Activated CD4-positive, alpha-beta memory T cell treated with anti-CD3 and anti-CD28 coated beads, Interleukin-2, amount 10 ng/mL, durations not matched to agents 7 days and 5 days (primary cell): Measurements from ENCODE around the gene GPM6B. TPM values are rescaled to one million over a fixed set of nuclear protein-coding genes. Genes with fewer than 3 reads are reported as not detected.

Source experiments
- CTCF ChIA-PET: fragments of 350-600 bp; sonication (Branson Sonifier 250); formaldehyde crosslinking; loops from one replicate; lab custom pipeline; 2021; ENCODE audit warnings: antibody characterized with exemption, inconsistent platforms; lab: Charles Lee
- POLR2A ChIA-PET: fragments of 350-600 bp; sonication (Branson Sonifier 250); formaldehyde crosslinking; loops from one replicate; lab custom pipeline; 2021; ENCODE audit warnings: antibody characterized with exemption; lab: Charles Lee
- DNase-seq: peaks from one replicate; pipeline ENCODE4 v3.0.0-alpha.2; 2020
- H3K27ac Mint-ChIP-seq: one replicate; pipeline ENCODE4 v1.8.0; 2021; ENCODE audit warnings: mild to moderate bottlenecking, mixed read lengths
- H3K27me3 Mint-ChIP-seq: one replicate; pipeline ENCODE4 v1.8.0; 2021; ENCODE audit warnings: mixed read lengths
- H3K36me3 Mint-ChIP-seq: one replicate; pipeline ENCODE4 v1.8.0; 2021; ENCODE audit warnings: low read depth, mixed read lengths
- H3K4me1 Mint-ChIP-seq: one replicate; pipeline ENCODE4 v1.8.0; 2021; ENCODE audit warnings: mixed read lengths
- H3K4me3 Mint-ChIP-seq: one replicate; pipeline ENCODE4 v1.8.0; 2021; ENCODE audit warnings: mild to moderate bottlenecking, mixed read lengths
- H3K9me3 Mint-ChIP-seq: one replicate; pipeline ENCODE4 v1.8.0; 2021; ENCODE audit warnings: mixed read lengths
- total RNA-seq, 2 experiments: library from RNA; stranded (reverse); gene quantifications; one replicate each; pipeline ENCODE4 v1.2.3, GENCODE V29; 2021

The GPM6B gene
- total RNA-seq, 2 experiments from 2014 or later, result not detected

DNA sequence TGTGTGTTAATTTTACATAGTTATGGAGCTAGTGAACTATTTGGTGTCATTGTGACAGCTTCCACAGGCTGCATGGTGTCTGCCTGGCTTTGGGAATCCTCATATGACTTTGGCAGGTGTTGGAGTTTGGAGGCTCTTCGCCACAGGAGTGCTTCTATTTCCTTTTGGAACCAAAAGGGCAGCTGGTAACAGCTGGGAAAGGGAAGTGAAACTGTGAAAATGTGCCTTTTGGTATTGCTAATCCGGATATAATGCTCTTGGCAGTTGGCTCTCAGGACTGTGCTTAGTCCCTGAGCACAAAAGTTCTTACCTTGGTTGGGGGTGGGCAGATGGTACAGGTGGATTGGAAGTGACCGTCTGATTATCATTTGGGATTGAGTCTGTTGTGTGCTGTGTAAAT is 64.2 kb downstream of the GPM6B start:
- H3K27me3 Mint-ChIP-seq, result no peaks in the 10 kb centered on the region
- ChIA-PET CTCF (interaction anchor here (0.8 to 1.3 kb wide), 4 partner anchors 10 to 280 kb away, joined by 3 read pairs; no protein-coding TSS in a partner anchor), POLR2A (interaction anchor here (1.0 kb wide), 1 partner anchor 90 kb away, joined by 3 read pairs; no protein-coding TSS in a partner anchor)
- no peaks in the 10 kb centered on the region for H3K9me3 Mint-ChIP-seq
- H3K27ac Mint-ChIP-seq, result no peak overlapping the region
- no peak for DNase-seq
- peaks cover 33% of the 10 kb centered on the region for H3K36me3 Mint-ChIP-seq
- peaks cover 35% of the 10 kb centered on the region for H3K4me1 Mint-ChIP-seq
- H3K4me3 Mint-ChIP-seq, result no peak overlapping the region

DNA sequence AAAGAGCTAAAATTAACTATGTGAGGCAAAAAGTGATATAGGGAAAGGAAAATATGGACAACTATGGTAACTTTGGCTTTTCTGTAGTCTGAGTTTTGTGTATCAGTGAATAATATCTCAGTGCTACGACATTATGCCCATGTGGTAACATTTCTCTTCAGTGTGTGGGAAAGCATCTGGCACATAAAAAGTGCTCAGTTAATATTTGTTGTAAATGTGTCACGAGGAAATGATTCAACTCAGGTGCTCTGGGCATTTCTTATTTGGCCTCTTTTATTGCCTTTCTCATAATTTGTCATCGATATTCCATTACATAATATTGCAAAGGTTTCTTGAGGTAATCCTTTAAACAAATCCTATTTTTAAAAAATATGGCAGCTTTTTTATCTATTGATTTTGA is 64.8 kb downstream of the GPM6B start:
- Mint-ChIP-seq H3K27me3 (no peaks in the 10 kb centered on the region), H3K4me3 (no peak overlapping the region), H3K36me3 (peaks cover 38% of the 10 kb centered on the region), H3K4me1 (peaks cover 38% of the 10 kb centered on the region), H3K27ac (no peak overlapping the region), H3K9me3 (no peaks in the 10 kb centered on the region)
- no peak for DNase-seq
- CTCF ChIA-PET, result interaction anchor here (0.8 to 1.3 kb wide), 2 partner anchors 9 to 280 kb away, joined by 3 read pairs; no protein-coding TSS in a partner anchor
- POLR2A ChIA-PET, result interaction anchor here (0.6 to 1.0 kb wide), 2 partner anchors 46 to 90 kb away, joined by 3 read pairs; no protein-coding TSS in a partner anchor

DNA sequence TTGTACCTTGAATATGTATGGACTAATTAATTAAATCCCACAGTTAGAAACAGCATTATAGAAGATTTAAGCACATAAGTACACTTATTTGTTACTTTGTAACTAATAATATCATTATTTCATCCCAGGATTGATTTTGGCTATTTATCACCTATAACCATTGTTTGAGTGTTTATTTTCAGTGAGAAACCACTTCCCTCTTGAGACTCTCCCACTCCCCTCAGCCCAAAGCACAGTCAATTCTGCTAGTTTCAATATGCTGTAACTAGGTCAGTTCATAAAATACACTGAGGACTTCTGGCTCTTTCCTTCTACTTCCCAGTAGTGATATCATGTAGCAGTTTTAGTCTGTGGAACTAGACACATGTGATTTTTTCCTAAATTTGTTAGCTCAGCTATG is 66.1 kb downstream of the GPM6B start:
- Mint-ChIP-seq H3K4me3 (no peak overlapping the region), H3K36me3 (peaks cover 42% of the 10 kb centered on the region), H3K9me3 (no peaks in the 10 kb centered on the region), H3K27ac (peak overlapping the region; percentile 56), H3K4me1 (peaks cover 38% of the 10 kb centered on the region), H3K27me3 (no peaks in the 10 kb centered on the region)
- CTCF ChIA-PET, result interaction anchor here (1.2 to 3.8 kb wide), 4 partner anchors 10 to 277 kb away, joined by 3 to 18 read pairs (median 4); partner anchors contain the start of genes OFD1 and TRAPPC2
- POLR2A ChIA-PET, result interaction anchor here (1.3 to 1.5 kb wide), 2 partner anchors 16 to 279 kb away, joined by 3 to 8 read pairs; partner anchors contain the start of genes GEMIN8, OFD1 and TRAPPC2
- no peak for DNase-seq

DNA sequence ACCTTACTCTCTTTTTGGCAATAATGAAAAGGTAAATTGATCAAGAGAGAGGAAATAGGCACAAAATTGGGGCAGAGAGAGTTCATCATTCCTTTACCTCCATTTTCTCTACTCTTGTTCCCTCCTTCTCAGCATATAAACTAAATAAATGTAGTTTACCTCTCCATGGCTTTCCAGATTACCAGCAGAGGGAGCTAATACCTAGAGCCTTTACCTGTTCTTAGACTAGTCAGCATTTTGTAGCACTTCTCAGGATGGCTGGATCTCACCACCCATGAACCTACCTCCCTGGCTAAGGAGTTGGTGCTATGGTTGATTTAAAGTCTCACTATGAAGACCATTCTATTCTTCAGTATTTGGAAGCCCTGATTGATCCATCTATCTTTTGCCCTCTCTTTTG is 66.7 kb downstream of the GPM6B start:
- H3K27me3 Mint-ChIP-seq, result no peaks in the 10 kb centered on the region
- no peak overlapping the region for H3K4me3 Mint-ChIP-seq
- ChIA-PET CTCF (interaction anchor here (1.2 to 3.8 kb wide), 4 partner anchors 11 to 278 kb away, joined by 3 to 18 read pairs (median 4); partner anchors contain the start of genes OFD1 and TRAPPC2), POLR2A (interaction anchor here (1.3 to 1.5 kb wide), 2 partner anchors 15 to 280 kb away, joined by 3 to 8 read pairs; partner anchors contain the start of genes GEMIN8, OFD1 and TRAPPC2)
- H3K36me3 Mint-ChIP-seq, result peaks cover 47% of the 10 kb centered on the region
- no peak for DNase-seq
- peaks cover 33% of the 10 kb centered on the region for H3K4me1 Mint-ChIP-seq
- H3K27ac Mint-ChIP-seq, result no peak overlapping the region
- H3K9me3 Mint-ChIP-seq, result no peaks in the 10 kb centered on the region

DNA sequence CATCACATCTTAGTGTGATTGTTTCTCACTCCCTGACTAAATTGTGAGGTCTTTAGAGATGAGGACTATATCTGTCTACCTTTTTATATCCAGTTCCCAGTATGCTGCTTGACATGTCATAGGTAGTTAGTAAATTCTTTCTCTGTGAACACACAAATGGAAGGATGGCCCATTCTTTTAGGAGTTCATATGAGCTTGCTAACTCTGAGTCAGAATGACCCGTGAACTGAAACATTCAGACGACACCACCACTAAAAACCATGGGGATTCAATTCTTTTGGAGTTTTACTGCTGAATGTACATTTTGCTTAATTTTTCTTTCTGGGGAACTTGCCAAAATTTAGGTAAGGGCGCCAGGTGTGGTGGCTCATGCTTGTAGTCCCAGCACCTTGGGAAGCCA is 68.4 kb downstream of the GPM6B start:
- DNase-seq, result no peak
- Mint-ChIP-seq H3K4me1 (peaks cover 32% of the 10 kb centered on the region), H3K36me3 (peaks cover 46% of the 10 kb centered on the region), H3K27ac (no peak overlapping the region), H3K9me3 (no peaks in the 10 kb centered on the region), H3K27me3 (no peaks in the 10 kb centered on the region), H3K4me3 (no peak overlapping the region)
- ChIA-PET CTCF (interaction anchor here (1.0 to 3.8 kb wide), 3 partner anchors 14 to 241 kb away, joined by 3 to 18 read pairs (median 7); partner anchors contain the start of genes OFD1 and TRAPPC2), POLR2A (no interaction called here)

DNA sequence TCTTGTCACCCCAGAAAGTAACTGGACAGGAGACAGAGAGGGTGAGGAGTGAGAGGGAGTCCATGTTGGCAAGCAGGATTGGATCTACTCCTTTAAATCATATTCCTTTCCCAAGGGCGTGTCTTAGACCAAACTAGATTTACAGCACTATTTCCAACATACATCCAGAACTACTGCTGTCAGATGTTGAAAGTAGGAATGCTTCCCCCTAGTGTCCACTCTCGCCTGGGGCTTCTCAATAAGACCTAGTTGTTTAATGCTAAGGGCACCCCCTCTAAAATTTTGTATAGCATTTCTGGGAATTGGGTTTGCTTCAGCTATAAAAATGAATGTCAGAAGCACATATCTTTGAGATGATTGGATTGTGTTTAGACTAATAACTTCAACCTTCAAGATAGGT is 69.1 kb downstream of the GPM6B start:
- ChIA-PET CTCF (interaction anchor here (1.0 to 3.8 kb wide), 3 partner anchors 14 to 241 kb away, joined by 3 to 18 read pairs (median 7); partner anchors contain the start of genes OFD1 and TRAPPC2), POLR2A (no interaction called here)
- Mint-ChIP-seq H3K4me1 (peaks cover 33% of the 10 kb centered on the region), H3K9me3 (no peaks in the 10 kb centered on the region), H3K36me3 (peaks cover 41% of the 10 kb centered on the region), H3K4me3 (no peak overlapping the region), H3K27ac (no peak overlapping the region), H3K27me3 (no peaks in the 10 kb centered on the region)
- peak; percentile 25 for DNase-seq

DNA sequence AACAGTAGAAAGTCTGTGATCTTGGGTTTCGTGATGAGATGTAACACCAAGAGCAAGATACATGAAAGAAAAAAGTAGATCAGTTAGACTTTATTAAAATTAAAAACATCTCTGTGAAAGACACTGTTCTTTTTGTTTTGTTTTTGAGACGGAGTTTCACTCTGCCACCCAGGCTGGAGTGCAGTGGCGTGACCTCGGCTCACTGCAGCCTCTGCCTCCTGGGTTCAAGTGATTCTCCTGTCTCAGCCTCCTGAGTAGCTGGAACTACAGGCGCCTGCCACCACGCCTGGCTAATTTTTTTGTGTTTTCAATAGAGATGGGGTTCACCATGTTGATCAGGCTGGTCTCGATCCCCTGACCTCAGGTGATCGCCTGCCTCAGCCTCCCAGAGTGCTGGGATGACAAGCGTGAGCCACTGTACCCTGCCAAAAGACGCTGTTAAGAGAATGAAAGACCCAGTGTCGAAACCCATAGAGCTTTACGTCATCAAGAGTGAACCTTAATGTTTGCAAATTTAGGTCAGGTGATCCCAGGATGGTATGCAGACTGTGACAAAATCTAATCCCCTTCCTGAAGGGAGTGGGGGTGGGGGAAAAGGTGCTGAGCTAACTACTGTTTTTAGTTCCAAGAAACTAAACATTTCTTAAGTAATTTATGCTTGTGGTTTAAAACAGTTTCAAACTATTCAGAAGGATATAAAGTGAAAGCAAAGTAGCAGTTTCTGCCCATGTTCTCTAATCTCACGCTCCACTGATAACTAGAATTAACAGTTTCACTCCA is 74.3 kb downstream of the GPM6B start:
- Mint-ChIP-seq H3K4me1 (peaks cover 30% of the 10 kb centered on the region), H3K27me3 (no peaks in the 10 kb centered on the region), H3K4me3 (peak overlapping the region; percentile 70), H3K27ac (peak overlapping the region; percentile 85), H3K36me3 (peaks cover 35% of the 10 kb centered on the region), H3K9me3 (no peaks in the 10 kb centered on the region)
- ChIA-PET POLR2A (interaction anchor here (1.1 to 2.2 kb wide), 4 partner anchors 8 to 286 kb away, joined by 4 to 16 read pairs (median 4); partner anchors contain the start of genes OFD1 and TRAPPC2), CTCF (interaction anchor here (0.7 to 1.2 kb wide), 2 partner anchors 9 to 10 kb away, joined by 3 to 6 read pairs; partner anchors contain the start of genes OFD1 and TRAPPC2)
- peak; percentile 44 for DNase-seq

DNA sequence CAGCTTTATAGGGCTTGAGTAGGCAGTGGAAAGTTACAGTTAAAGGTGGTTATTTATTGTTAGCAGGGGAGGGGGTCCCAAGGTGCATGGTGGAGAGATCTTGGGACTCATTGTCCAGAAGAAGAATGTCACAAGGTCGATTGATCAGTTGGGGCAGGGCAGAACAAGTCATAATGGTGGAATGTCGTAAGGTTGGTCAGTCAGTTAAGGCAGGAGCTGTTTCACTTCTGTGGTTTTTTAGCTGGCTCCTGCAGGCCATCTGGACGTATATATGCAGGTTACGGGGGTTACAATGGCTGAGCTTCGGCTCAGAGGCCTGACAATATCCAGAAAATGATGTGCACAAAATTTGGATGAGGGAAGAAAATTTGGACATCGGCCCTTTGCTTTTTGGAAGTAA is 75.2 kb downstream of the GPM6B start:
- peaks cover 32% of the 10 kb centered on the region for H3K36me3 Mint-ChIP-seq
- H3K4me3 Mint-ChIP-seq, result no peak overlapping the region
- peaks cover 33% of the 10 kb centered on the region for H3K4me1 Mint-ChIP-seq
- no peak for DNase-seq
- ChIA-PET POLR2A (no interaction called here), CTCF (interaction anchor here (0.8 kb wide), 1 partner anchor 927 kb away, joined by 3 read pairs; no protein-coding TSS in a partner anchor)
- H3K27ac Mint-ChIP-seq, result peak overlapping the region; percentile 85
- no peaks in the 10 kb centered on the region for H3K27me3 Mint-ChIP-seq
- H3K9me3 Mint-ChIP-seq, result no peaks in the 10 kb centered on the region

DNA sequence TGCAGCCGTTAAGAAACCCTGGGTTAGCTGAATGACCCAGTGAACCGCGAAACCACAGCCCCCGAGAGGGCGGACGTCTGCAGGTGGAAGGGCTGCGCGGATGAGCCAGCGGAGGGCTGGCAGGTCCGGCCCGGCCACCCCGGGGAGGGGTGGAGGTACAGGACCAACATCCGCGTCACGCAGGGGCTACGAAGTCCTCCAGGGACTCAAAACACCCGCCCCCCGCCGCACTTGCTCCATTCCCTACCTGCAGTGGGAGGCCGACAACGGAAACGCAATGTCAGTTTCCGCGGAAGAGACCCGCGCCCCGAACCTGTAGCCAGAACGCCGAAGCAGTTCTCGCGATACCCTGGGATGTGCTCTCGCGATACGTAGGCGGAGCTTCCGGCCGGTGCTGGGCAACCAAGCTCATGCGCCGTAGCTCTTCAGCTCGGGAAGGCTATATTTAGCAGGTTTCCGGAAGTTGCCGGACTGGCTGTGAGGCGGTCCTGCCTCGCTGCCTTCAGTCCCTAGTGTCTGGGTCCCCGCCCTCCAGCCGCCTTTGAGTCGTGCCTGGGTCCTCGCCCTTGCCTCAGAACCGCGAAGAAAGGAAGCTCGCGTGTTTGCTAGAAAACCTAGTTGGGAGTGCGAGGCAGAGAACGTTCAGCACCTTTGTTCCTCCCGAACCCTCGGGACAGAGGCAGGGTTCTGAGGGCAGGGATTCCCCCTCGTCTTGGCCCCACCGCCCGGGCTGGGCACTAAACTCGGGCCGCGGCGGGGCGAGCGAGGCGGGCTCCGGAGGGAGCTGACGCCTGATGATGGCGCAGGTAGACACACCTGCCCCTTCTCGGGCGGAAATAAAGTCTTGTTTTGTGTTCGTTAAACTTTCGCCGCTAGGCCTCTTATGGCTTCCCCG is 82.4 kb downstream of the GPM6B start, which contains the start of the genes OFD1 and TRAPPC2:
TSS of gene OFD1 (plus strand) at position 471 of the 895 bp plus-strand sequence. CDS start at position 795, 324 bp downstream.
TSS of gene TRAPPC2 (minus strand) at position 343 of the 895 bp plus-strand sequence. CDS start 14,657 bp downstream, outside the sequence.
- ChIA-PET CTCF (interaction anchor here (0.5 to 4.0 kb wide), 9 partner anchors 8 to 298 kb away, joined by 3 to 18 read pairs (median 3); no protein-coding TSS in a partner anchor), POLR2A (interaction anchor here (0.7 to 4.7 kb wide), 30 partner anchors 9 to 943 kb away, joined by 3 to 62 read pairs (median 5); partner anchors contain the start of genes GEMIN8, PRPS2, RAB9A and TCEANC)
- H3K4me1 Mint-ChIP-seq, result peaks cover 51% of the 10 kb centered on the region
- peak; percentile 92 for DNase-seq
- peak within 1 kb of the TSS; percentile 96 for H3K27ac Mint-ChIP-seq
- peak within 1 kb of the TSS; percentile 90 for H3K4me3 Mint-ChIP-seq
- H3K27me3 Mint-ChIP-seq, result no peaks in the 10 kb centered on the region
- H3K9me3 Mint-ChIP-seq, result no peaks in the 10 kb centered on the region
- H3K36me3 Mint-ChIP-seq, result peaks cover 45% of the 10 kb centered on the region

DNA sequence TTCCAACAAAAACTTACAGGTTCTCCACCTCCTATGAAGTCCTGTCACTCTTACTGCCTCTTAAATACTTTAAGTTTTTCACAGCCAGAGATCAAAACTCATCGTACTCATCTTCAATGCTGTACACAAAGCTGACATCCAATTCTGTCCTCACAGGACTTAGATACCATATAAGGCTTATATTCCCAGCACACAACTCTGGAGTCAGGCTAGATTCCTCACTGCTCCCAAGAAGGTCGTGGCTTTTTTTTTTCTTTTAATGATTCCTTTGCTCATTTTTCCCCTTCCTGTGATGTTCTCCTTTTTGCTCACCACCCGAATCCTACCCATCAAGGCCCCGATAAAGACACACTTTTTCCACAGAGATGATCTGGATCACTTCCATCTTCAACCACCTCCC is 83.4 kb downstream of the GPM6B start:
- H3K4me1 Mint-ChIP-seq, result peaks cover 54% of the 10 kb centered on the region
- no peaks in the 10 kb centered on the region for H3K27me3 Mint-ChIP-seq
- POLR2A ChIA-PET, result interaction anchor here (0.8 to 4.7 kb wide), 12 partner anchors 9 to 942 kb away, joined by 3 to 62 read pairs (median 16); partner anchors contain the start of genes GEMIN8, PRPS2 and RAB9A
- no peak for DNase-seq
- no peaks in the 10 kb centered on the region for H3K9me3 Mint-ChIP-seq
- CTCF ChIA-PET, result interaction anchor here (1.0 to 4.0 kb wide), 5 partner anchors 9 to 299 kb away, joined by 3 to 18 read pairs (median 6); no protein-coding TSS in a partner anchor
- H3K36me3 Mint-ChIP-seq, result peaks cover 52% of the 10 kb centered on the region
- peak overlapping the region; percentile 90 for H3K4me3 Mint-ChIP-seq
- peak overlapping the region; percentile 96 for H3K27ac Mint-ChIP-seq

DNA sequence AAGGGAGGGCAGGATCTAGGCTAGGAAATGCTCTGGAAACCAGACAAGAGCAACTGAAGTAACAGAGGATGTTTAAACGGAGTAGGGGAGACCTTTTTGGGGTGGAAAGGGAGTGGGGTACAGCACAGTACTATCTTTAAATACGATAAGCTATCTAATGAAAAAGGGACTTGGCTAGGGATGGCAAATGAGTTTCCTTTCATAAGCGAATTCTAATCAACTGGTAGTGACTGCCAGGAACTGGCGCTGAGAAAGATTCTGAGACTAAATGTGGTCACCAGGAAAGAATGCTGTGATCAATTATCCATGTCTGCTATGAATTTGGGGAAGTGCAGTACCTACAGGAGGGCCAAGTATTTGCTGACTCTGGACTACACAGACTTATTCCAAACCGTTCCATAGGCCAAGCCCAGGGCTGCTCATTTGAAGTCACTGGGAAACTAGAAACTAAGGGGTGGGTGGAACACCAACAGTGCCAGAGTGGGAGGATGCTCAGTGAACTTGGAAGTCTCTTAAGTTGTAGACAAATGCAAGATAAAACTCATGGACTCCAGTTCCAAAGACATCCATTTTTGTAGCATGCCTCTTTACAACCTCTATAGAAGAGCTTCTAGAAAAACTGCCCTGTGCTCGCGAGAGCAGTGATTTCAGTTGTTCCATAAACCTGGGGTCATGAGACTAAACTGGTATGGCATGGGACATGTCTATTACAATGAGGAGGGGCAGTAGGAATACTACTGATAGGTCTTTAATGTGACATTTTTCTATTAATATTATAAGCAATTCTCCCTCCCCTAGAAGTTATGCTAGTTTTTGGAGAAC is 84.4 kb downstream of the GPM6B start:
- H3K4me1 Mint-ChIP-seq, result peaks cover 56% of the 10 kb centered on the region
- CTCF ChIA-PET, result interaction anchor here (4.0 kb wide), 1 partner anchor 17 kb away, joined by 18 read pairs; no protein-coding TSS in a partner anchor
- peak overlapping the region; percentile 5 for H3K4me3 Mint-ChIP-seq
- H3K9me3 Mint-ChIP-seq, result peaks cover 2% of the 10 kb centered on the region
- no peak for DNase-seq
- H3K27ac Mint-ChIP-seq, result peak overlapping the region; percentile 47
- POLR2A ChIA-PET, result interaction anchor here (1.3 to 4.7 kb wide), 3 partner anchors 8 to 15 kb away, joined by 4 to 62 read pairs (median 42); no protein-coding TSS in a partner anchor
- H3K36me3 Mint-ChIP-seq, result peaks cover 63% of the 10 kb centered on the region
- no peaks in the 10 kb centered on the region for H3K27me3 Mint-ChIP-seq
